NCI-H1417 (cell line): ENCODE results near the gene GCHFR.

Experiments used
- DNase-seq, 3 experiments: peaks; one replicate each; lab custom pipeline; 2025; lab: John Stamatoyannopoulos, UW

Gene GCHFR

GRCh38 chr15:40775740-40776536, 12.1 kb downstream of the GCHFR start:
- DNase-seq, result no peak

- no peak for DNase-seq
Observed at GRCh38 chr15:40776537-40777141, 12.8 kb downstream of the GCHFR start.

GRCh38 chr15:40782609-40783227, 18.9 kb downstream of the GCHFR start:
- peak; percentile 47 to 80 (median 65) for DNase-seq

GRCh38 chr15:40785164-40785563, 21.3 kb downstream of the GCHFR start:
- peak in 1 of 3 experiments; percentile 3 for DNase-seq

- DNase-seq, result peak in 2 of 3 experiments; percentile 3 to 4
Observed at GRCh38 chr15:40785814-40786213, 21.9 kb downstream of the GCHFR start.

GRCh38 chr15:40787344-40787841, 23.5 kb downstream of the GCHFR start:
- DNase-seq, result peak in 2 of 3 experiments; percentile 86 to 95

GRCh38 chr15:40787991-40788390, 24.1 kb downstream of the GCHFR start:
- DNase-seq, result peak in 1 of 3 experiments; percentile 79

- no peak for DNase-seq
Observed at GRCh38 chr15:40789119-40789518, 25.3 kb downstream of the GCHFR start.

GRCh38 chr15:40789999-40790398, 26.1 kb downstream of the GCHFR start:
- DNase-seq, result no peak

GRCh38 chr15:40790718-40791117, 26.9 kb downstream of the GCHFR start:
- no peak for DNase-seq

GRCh38 chr15:40792394-40792793, 28.5 kb downstream of the GCHFR start:
- peak in 1 of 3 experiments; percentile 0 for DNase-seq

GRCh38 chr15:40793216-40793989, 29.5 kb downstream of the GCHFR start:
- DNase-seq, result no peak

GRCh38 chr15:40796041-40796440, 32.2 kb downstream of the GCHFR start:
- DNase-seq, result no peak

GRCh38 chr15:40796512-40796911, 32.6 kb downstream of the GCHFR start:
- no peak for DNase-seq

GRCh38 chr15:40799523-40799922, 35.7 kb downstream of the GCHFR start:
- DNase-seq, result no peak

- no peak for DNase-seq
Observed at GRCh38 chr15:40803076-40803475, 39.2 kb downstream of the GCHFR start.

GRCh38 chr15:40803688-40804087, 39.8 kb downstream of the GCHFR start:
- DNase-seq, result no peak

GRCh38 chr15:40806672-40807027, 42.8 kb downstream of the GCHFR start:
- no peak for DNase-seq

GRCh38 chr15:40807028-40807887, 43.4 kb downstream of the GCHFR start, which contains the start of the genes DNAJC17 and ZFYVE19:
DNAJC17 (minus strand) TSS chr15:40807473; CDS start chr15:40807446, 27 bp downstream.
ZFYVE19 (plus strand) TSS chr15:40807089; CDS start chr15:40807590, 501 bp downstream.
- peak; percentile 85 to 95 (median 95) for DNase-seq

- DNase-seq, result peak in 1 of 3 experiments; percentile 22
Observed at GRCh38 chr15:40807888-40808461, 44.1 kb downstream of the GCHFR start.
